K562 (cell line): ENCODE results near the gene ONECUT1. TPM values are rescaled to one million over a fixed set of nuclear protein-coding genes. Genes with fewer than 3 reads are reported as not detected.

Source experiments
- ATAC-seq: fragments of 200-7000 bp; cut with Tn5 transposase; 3 replicates; pipeline ENCODE4 v1.9.1; 2020; ENCODE audit warnings: moderate library complexity
- BruUV-seq: library from RNA; stranded (reverse); fragments of 400-500 nt; replicated peaks from 2 replicates; lab custom pipeline; 2021; lab: Mats Ljungman, UMichigan
- CTCF ChIA-PET: fragments of 300-600 bp; formaldehyde crosslinking; extraction: SDS; loops from one replicate; lab custom pipeline; 2021; ENCODE audit warnings: low intra/inter-chr PET ratio; lab: Yijun Ruan, JAX
- POLR2A ChIA-PET: fragments of 300-600, 350-650 bp; sonication (Branson Sonifier 250); formaldehyde crosslinking; extraction: SDS; loops from one replicate; lab custom pipeline; 2021; ENCODE audit warnings: antibody characterized with exemption, inconsistent platforms; lab: Yijun Ruan, JAX
- DNase-seq, 4 experiments: peaks; one replicate each; pipeline versions ENCODE4 v3.0.0 to v3.0.0-alpha.2; 2011 to 2018; ENCODE audit warnings: low spot score in 3 of 4, mixed read lengths in 3 of 4; ENCODE audit errors: extremely low read depth in 1 of 4
- FAIRE-seq: peaks from 2 replicates; lab custom pipeline; 2011; peaks lifted over from hg19 to GRCh38; lab: Jason Lieb, UNC
- H2AFZ ChIP-seq: 2 replicates; pipeline ENCODE4 v1.6.0; 2011; ENCODE audit warnings: low read depth, low read length, control low read depth, inconsistent platforms
- H3K27ac ChIP-seq: fragments of 200-600 bp; 3 replicates; pipeline ENCODE4 v1.8.0; 2011; ENCODE audit warnings: low read depth, mild to moderate bottlenecking, control low read depth, inconsistent platforms, low read length, moderate library complexity, mixed read lengths; ENCODE audit errors: extremely low read depth
- H3K27me3 ChIP-seq, 2 experiments: fragments of 300-600 bp in 1 of 2; 2 replicates in 1 of 2; 3 replicates in 1 of 2; pipeline versions ENCODE4 v1.6.0 to v1.8.0; 2011; ENCODE audit warnings: inconsistent platforms in 2 of 2, low read length in 2 of 2, mild to moderate bottlenecking in 1 of 2, mixed read lengths in 1 of 2, moderate library complexity in 1 of 2; ENCODE audit not compliant: control insufficient read depth in 2 of 2, insufficient read depth in 2 of 2
- H3K36me3 ChIP-seq: fragments of 300-600 bp; 3 replicates; pipeline ENCODE4 v1.8.0; 2011; ENCODE audit warnings: mild to moderate bottlenecking, low read length, inconsistent platforms; ENCODE audit not compliant: control insufficient read depth, insufficient read depth
- H3K4me1 ChIP-seq, 2 experiments: fragments of 200-600 bp in 1 of 2; replicated peaks in 1 of 2; 2 replicates in 1 of 2; 3 replicates in 1 of 2; pipeline versions ENCODE4 v1.5.1 to v1.8.0; 2011; ENCODE audit warnings: inconsistent platforms in 2 of 2, low read length in 2 of 2, mild to moderate bottlenecking in 1 of 2, mixed read lengths in 1 of 2, moderate library complexity in 1 of 2; ENCODE audit not compliant: control insufficient read depth in 2 of 2, insufficient read depth in 2 of 2
- H3K4me2 ChIP-seq: 2 replicates; pipeline ENCODE4 v1.6.1; 2011; ENCODE audit warnings: low read length, control low read depth, inconsistent platforms, mixed read lengths; ENCODE audit not compliant: insufficient read depth
- H3K4me3 ChIP-seq: fragments of 200-600 bp; sonication (generic), shearing (Covaris generic); 2 replicates; pipeline ENCODE4 v1.5.1; 2016; ENCODE audit warnings: control low read depth, inconsistent platforms
- H3K79me2 ChIP-seq: fragments of 200-600 bp; 3 replicates; pipeline ENCODE4 v1.8.0; 2011; ENCODE audit warnings: low read length, inconsistent platforms; ENCODE audit not compliant: control insufficient read depth, insufficient read depth
- H3K9ac ChIP-seq, 2 experiments: 2 replicates each; pipeline versions ENCODE4 v1.6.0 to v1.6.1; 2011; ENCODE audit warnings: low read depth in 2 of 2, low read length in 2 of 2, control low read depth in 1 of 2, inconsistent platforms in 1 of 2, mild to moderate bottlenecking in 1 of 2, mixed read lengths in 1 of 2; ENCODE audit not compliant: insufficient read depth in 1 of 2
- H3K9me1 ChIP-seq: one replicate; pipeline ENCODE4 v1.6.0; 2011; ENCODE audit warnings: inconsistent platforms, mild to moderate bottlenecking, low read length, moderate library complexity; ENCODE audit not compliant: control insufficient read depth, insufficient read depth
- H3K9me3 ChIP-seq: replicated peaks from 2 replicates; pipeline ENCODE4 v1.5.1; 2011; ENCODE audit warnings: low read depth, low read length, inconsistent platforms; ENCODE audit not compliant: control insufficient read depth, insufficient read depth
- H4K20me1 ChIP-seq: replicated peaks from 2 replicates; pipeline ENCODE4 v1.6.1; 2011; ENCODE audit warnings: low read length, inconsistent platforms, mixed read lengths; ENCODE audit not compliant: control insufficient read depth, insufficient read depth
- ATF7 ChIP-seq: fragments of 450-650 bp; IDR thresholded peaks from 2 replicates; pipeline ENCODE4 v1.7.1; 2014; ENCODE audit warnings: mild to moderate bottlenecking, moderate library complexity
- FOXK1 ChIP-seq: sonication (generic); formaldehyde crosslinking; IDR thresholded peaks from 2 replicates; pipeline ENCODE4 v1.8.0; 2022; ENCODE audit warnings: missing genetic modification reagents, mild to moderate bottlenecking, borderline replicate concordance
- GATA2 ChIP-seq: sonication (generic); formaldehyde crosslinking; IDR thresholded peaks from 2 replicates; pipeline ENCODE4 v1.4.0; 2020; ENCODE audit warnings: mild to moderate bottlenecking, missing genetic modification reagents
- HNRNPLL ChIP-seq: fragments of 200-400 bp; formaldehyde crosslinking; IDR thresholded peaks from 2 replicates; pipeline ENCODE4 v1.6.1; 2017; ENCODE audit warnings: low read length, low read depth, mild to moderate bottlenecking; ENCODE audit not compliant: poor library complexity, severe bottlenecking
- RNF2 ChIP-seq: sonication (generic); IDR thresholded peaks from 2 replicates; pipeline ENCODE4 v1.6.1; 2016
- SP2 ChIP-seq: IDR thresholded peaks from 2 replicates; pipeline ENCODE4 v1.6.1; 2011; ENCODE audit warnings: mild to moderate bottlenecking, low read depth, low read length, moderate library complexity; ENCODE audit not compliant: poor library complexity, severe bottlenecking; ENCODE audit errors: extremely low read depth
- TCF3 ChIP-seq: sonication (generic); formaldehyde crosslinking; IDR thresholded peaks from 2 replicates; pipeline ENCODE4 v1.4.0; 2020; ENCODE audit warnings: mild to moderate bottlenecking, missing genetic modification reagents
- ZBTB17 ChIP-seq: fragments of 450-650 bp; formaldehyde crosslinking; IDR thresholded peaks from 2 replicates; pipeline ENCODE4 v1.4.0; 2020; ENCODE audit warnings: mild to moderate bottlenecking
- ZNF282 ChIP-seq: sonication (generic); formaldehyde crosslinking; IDR thresholded peaks from 2 replicates; pipeline ENCODE4 v1.8.1; 2023; ENCODE audit warnings: missing genetic modification reagents
- ZNF778 ChIP-seq: fragments of 450-650 bp; formaldehyde crosslinking; IDR thresholded peaks from 2 replicates; pipeline ENCODE4 v1.4.0; 2020; ENCODE audit warnings: mild to moderate bottlenecking, moderate library complexity
- WGBS: fragments of 100-300 bp; shearing (Covaris generic); methylation state at CpG from one replicate; pipeline ENCODE4 v1.1.6; 2016; ENCODE audit warnings: low coverage, mixed read lengths; ENCODE audit not compliant: insufficient coverage; ENCODE audit errors: missing lambda C conversion rate; 5-methylcytosine and 5-hydroxymethylcytosine counted together
- in situ Hi-C: fragments of 300-500 bp; cut with MboI; formaldehyde crosslinking; loops from 4 replicates; pipeline ENCODE4 v1.15.0; 2018; ENCODE audit warnings: inconsistent platforms, mixed read lengths
- intact Hi-C: fragments of 100-400 bp; cut with micrococcal nuclease; formaldehyde crosslinking; loops from 2 replicates; pipeline ENCODE4 v1.14.2; 2022
- polyA plus RNA-seq, 8 experiments: library from polyadenylated mRNA; depleted of rRNA in 4 of 8; stranded (reverse) in 5 of 8; unstranded in 3 of 8; fragments of >200 nt; fragmentation: Nextera tagmentation in 2 of 8; fragmentation: Illumina TruSeq in 1 of 8; extraction: Ambion mirVana in 2 of 8; extraction: Trizol in 1 of 8; gene quantifications; 2 replicates each; pipeline versions ENCODE4 v1.2.1 to v1.2.3, GENCODE V29; 2011 to 2014; ENCODE audit warnings: inconsistent platforms in 1 of 8, missing spikeins in 1 of 8
- total RNA-seq, 7 experiments: library from RNA; depleted of rRNA in 6 of 7; stranded (reverse); fragments of >200 nt in 6 of 7; fragmentation: Illumina TruSeq in 2 of 7; extraction: Trizol in 2 of 7; gene quantifications; 2 replicates each; pipeline versions ENCODE4 v1.2.1 to v1.2.3, GENCODE V29; 2011 to 2021; ENCODE audit warnings: low replicate concordance in 1 of 7
- TF ChIP-seq, protein P1 (sequence below): fragments of 450-650 bp; formaldehyde crosslinking; IDR thresholded peaks from 2 replicates; pipeline ENCODE4 v1.4.0; 2020; ENCODE audit warnings: mild to moderate bottlenecking
- TF ChIP-seq, protein P2 (sequence below), 2 experiments: fragments of 450-650 bp in 1 of 2; sonication (generic) in 1 of 2; formaldehyde crosslinking; conservative IDR thresholded peaks; 2 replicates each; pipeline versions ENCODE4 v1.4.0 to v1.8.1; 2020 to 2022; ENCODE audit warnings: mild to moderate bottlenecking in 1 of 2, missing genetic modification reagents in 1 of 2

The ONECUT1 gene
- total and polyA plus RNA-seq, 9 of the 15 experiments (the other 6 are each of a cell fraction or from before 2014, with no cell fraction given), result not detected

DNA sequence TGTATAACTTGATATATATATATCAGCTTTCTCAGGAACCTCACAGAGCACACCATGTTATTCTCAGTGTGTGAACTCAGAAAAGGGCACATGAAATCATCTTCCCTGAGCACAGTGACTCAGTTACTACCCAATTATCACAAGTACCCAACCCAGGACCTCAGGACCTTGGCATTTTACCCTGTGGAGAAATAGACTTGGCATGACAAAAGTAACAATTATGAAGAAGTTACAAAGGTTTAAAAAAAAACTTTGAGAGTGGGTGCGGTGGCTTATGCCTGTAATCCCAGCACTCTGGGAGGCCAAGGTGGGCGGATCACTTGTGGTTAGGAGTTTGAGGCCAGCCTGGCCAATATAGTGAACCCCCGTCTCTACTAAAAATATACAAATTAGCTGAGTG is 52.4 kb downstream of the ONECUT1 start:
- H3K9ac ChIP-seq, result no peak overlapping the region
- H4K20me1 ChIP-seq, result no peaks in the 10 kb centered on the region
- H3K79me2 ChIP-seq, result no peaks in the 10 kb centered on the region
- no peaks in the 10 kb centered on the region for H3K4me1 ChIP-seq
- no peak for ATAC-seq
- no TSS peak for BruUV-seq
- in situ Hi-C loops, result no loop called here
- intact Hi-C loops, result loop anchor here (10.0 kb wide), 2 partner anchors 213 to 273 kb away; partner anchors contain the start of gene MYO5A
- no peak for FAIRE-seq
- H3K9me3 ChIP-seq, result no peaks in the 10 kb centered on the region
- no peak overlapping the region for H3K4me2 ChIP-seq
- H2AFZ ChIP-seq, result no peak overlapping the region
- peaks cover 0 to 2% of the 10 kb centered on the region in 2 experiments; a peak in 1 of 5 replicates for H3K27me3 ChIP-seq
- H3K36me3 ChIP-seq, result no peaks in the 10 kb centered on the region
- WGBS, result 0% methylated on average over 3 of the region's 3 CpGs
- no peak for DNase-seq
- H3K9me1 ChIP-seq, result no peaks in the 10 kb centered on the region
- POLR2A ChIA-PET, result no interaction called here
- TF ChIP-seq ZNF282 (CRISPR knock-in tag) (no peak), ZBTB17 (no peak), FOXK1 (no peak), ATF7 (no peak), TCF3 (CRISPR knock-in tag) (no peak), SP2 (no peak), RNF2 (no peak), ZNF778 (CRISPR knock-in tag) (no peak), GATA2 (CRISPR knock-in tag) (no peak), HNRNPLL (no peak)
- TF ChIP-seq, protein P1, sequence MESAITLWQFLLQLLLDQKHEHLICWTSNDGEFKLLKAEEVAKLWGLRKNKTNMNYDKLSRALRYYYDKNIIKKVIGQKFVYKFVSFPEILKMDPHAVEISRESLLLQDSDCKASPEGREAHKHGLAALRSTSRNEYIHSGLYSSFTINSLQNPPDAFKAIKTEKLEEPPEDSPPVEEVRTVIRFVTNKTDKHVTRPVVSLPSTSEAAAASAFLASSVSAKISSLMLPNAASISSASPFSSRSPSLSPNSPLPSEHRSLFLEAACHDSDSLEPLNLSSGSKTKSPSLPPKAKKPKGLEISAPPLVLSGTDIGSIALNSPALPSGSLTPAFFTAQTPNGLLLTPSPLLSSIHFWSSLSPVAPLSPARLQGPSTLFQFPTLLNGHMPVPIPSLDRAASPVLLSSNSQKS (CRISPR knock-in tag), result no peak
- TF ChIP-seq, protein P2, sequence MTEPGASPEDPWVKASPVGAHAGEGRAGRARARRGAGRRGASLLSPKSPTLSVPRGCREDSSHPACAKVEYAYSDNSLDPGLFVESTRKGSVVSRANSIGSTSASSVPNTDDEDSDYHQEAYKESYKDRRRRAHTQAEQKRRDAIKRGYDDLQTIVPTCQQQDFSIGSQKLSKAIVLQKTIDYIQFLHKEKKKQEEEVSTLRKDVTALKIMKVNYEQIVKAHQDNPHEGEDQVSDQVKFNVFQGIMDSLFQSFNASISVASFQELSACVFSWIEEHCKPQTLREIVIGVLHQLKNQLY (CRISPR knock-in tag; conservative IDR thresholded peaks at IDR 0.05), result no peak
- CTCF ChIA-PET, result no interaction called here
- H3K4me3 ChIP-seq, result no peak overlapping the region
- H3K27ac ChIP-seq, result no peak overlapping the region
